Peyer's patch (tissue), 4 donors: ENCODE measurements around the gene AMT.

Experiments
- POLR2A ChIP-seq, 2 donors: fragments of 450-650 bp; IDR thresholded peaks; one replicate each; pipeline ENCODE4 v1.5.1; 2017; ENCODE audit warnings: antibody characterized with exemption in 2 of 2, mild to moderate bottlenecking in 2 of 2, moderate library complexity in 2 of 2
- TF ChIP-seq, protein P1 (sequence below), 6 experiments: fragments of 450-650 bp in 4 of 6; fragments of 200-600 bp in 2 of 6; sonication (generic) in 1 of 6; IDR thresholded peaks; one replicate each; pipeline ENCODE4 v1.5.1; 2017 to 2019; ENCODE audit warnings: antibody characterized with exemption in 6 of 6, mild to moderate bottlenecking in 3 of 6, moderate library complexity in 1 of 6

DNA sequence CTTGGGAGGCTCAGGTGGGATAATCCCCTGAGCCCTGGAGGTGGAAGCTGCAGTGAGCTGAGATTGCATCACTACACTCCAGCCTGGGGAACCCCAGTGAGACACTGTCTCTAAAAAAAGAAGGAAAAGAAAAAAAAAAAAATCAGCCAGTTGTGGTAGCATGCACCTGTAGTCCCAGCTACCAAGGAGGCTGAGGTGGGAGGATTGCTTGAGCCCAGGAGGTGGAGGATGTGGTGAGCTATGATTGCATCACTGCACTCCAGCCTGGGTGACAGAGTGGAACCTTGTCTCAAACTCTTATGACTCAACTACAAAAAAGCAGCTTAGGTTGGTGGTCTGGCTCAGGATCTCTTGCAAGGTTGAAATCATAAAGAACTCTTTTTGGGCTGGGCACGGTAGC is 44.8 kb downstream of the AMT start:
- TF ChIP-seq, protein P1, sequence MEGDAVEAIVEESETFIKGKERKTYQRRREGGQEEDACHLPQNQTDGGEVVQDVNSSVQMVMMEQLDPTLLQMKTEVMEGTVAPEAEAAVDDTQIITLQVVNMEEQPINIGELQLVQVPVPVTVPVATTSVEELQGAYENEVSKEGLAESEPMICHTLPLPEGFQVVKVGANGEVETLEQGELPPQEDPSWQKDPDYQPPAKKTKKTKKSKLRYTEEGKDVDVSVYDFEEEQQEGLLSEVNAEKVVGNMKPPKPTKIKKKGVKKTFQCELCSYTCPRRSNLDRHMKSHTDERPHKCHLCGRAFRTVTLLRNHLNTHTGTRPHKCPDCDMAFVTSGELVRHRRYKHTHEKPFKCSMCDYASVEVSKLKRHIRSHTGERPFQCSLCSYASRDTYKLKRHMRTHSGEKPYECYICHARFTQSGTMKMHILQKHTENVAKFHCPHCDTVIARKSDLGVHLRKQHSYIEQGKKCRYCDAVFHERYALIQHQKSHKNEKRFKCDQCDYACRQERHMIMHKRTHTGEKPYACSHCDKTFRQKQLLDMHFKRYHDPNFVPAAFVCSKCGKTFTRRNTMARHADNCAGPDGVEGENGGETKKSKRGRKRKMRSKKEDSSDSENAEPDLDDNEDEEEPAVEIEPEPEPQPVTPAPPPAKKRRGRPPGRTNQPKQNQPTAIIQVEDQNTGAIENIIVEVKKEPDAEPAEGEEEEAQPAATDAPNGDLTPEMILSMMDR (IDR thresholded peaks at IDR 0.05) = no peak
- no peak for TF ChIP-seq POLR2A (IDR thresholded peaks at IDR 0.05)
